Epithelial cell of alveolus of lung (primary cell): ENCODE results near the gene PTPRR. TPM values are rescaled to one million over a fixed set of nuclear protein-coding genes. Genes with fewer than 3 reads are reported as not detected.

Experiments
- total RNA-seq: library from RNA; depleted of rRNA; stranded (reverse); fragments of >200 nt; gene quantifications from 2 replicates; pipeline ENCODE4 v1.2.1, GENCODE V29; 2015

Gene PTPRR
- not detected in 2 replicates for total RNA-seq

GRCh38 chr12:70920251-70920851, at the start of gene PTPRR:
Gene PTPRR, minus strand, starts transcription at chr12:70920738. Its CDS starts 348 bp downstream, at chr12:70920390.

DNA sequence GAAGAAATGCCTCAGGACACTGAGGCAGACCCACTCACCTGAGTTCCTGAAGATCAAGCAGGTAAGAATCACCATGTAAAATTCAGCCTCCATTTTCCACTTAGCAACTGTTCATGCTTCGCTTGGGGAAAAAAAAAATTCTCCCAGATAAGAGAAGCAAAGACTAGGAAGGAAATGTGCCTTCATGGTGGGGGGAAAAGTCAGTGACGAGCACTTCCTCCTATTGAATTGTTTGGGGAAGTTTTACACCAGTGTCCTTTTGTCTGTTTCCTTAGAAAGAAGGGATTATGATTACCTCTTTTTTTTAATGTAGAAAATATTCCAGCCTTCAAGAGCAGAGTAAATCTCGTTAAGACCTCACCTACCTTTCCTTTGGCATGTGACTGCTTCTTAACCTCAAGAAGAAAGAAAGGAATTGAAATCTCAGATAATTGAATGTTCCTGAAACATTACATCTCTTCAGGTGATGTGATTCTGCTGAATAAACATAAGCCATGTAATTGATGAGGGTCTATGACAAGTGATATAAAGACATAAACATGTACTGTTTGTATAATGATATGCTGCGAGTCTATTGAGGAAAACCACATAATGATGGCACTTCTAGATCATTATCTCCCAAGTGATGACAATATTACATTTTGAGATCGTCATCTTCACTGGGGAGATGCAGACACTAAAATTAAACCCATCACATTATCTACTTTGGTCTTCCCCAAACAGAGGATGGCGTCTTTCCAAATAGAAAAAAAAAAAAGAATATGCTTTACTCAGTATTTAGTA, 283.0 kb downstream of the PTPRR start, which contains the start of gene PTPRB:
Gene PTPRB (minus strand): TSS at position 127 of the 783 bp plus-strand sequence. CDS start 34 bp downstream, at position 93.

Other genes with a start within 250 kb of the PTPRR start
- 0.13 TPM in 1 of 2 replicates, not detected in the other for gene TSPAN8, start 237.3 kb upstream of the PTPRR start, total RNA-seq